Calu3 (cell line): ENCODE data around the gene TWF2. TPM values are rescaled to one million over a fixed set of nuclear protein-coding genes. Genes with fewer than 3 reads are reported as not detected.

Source experiments
- BruUV-seq: library from RNA; stranded (reverse); fragments of 400-500 nt; replicated peaks from 2 replicates; lab custom pipeline; 2021; lab: Mats Ljungman, UMichigan
- CTCF ChIA-PET: fragments of 300-600 bp; sonication (Branson Sonifier 250); formaldehyde crosslinking; loops from one replicate; lab custom pipeline; 2022; ENCODE audit warnings: antibody characterized with exemption; lab: Charles Lee
- DNase-seq: peaks from one replicate; pipeline ENCODE4 v3.0.0; 2022
- H3K27ac Mint-ChIP-seq: one replicate; pipeline ENCODE4 v1.8.0; 2022; ENCODE audit warnings: mixed read lengths; ENCODE audit not compliant: unreplicated experiment
- H3K27me3 Mint-ChIP-seq: one replicate; pipeline ENCODE4 v1.8.0; 2022; ENCODE audit warnings: mixed read lengths; ENCODE audit not compliant: unreplicated experiment
- H3K36me3 Mint-ChIP-seq: one replicate; pipeline ENCODE4 v1.8.0; 2022; ENCODE audit warnings: mild to moderate bottlenecking, moderate library complexity, mixed read lengths; ENCODE audit not compliant: insufficient read depth, unreplicated experiment
- H3K4me1 Mint-ChIP-seq: one replicate; pipeline ENCODE4 v1.8.0; 2022; ENCODE audit warnings: mild to moderate bottlenecking, low read depth, mixed read lengths; ENCODE audit not compliant: unreplicated experiment
- H3K4me3 Mint-ChIP-seq: one replicate; pipeline ENCODE4 v1.8.0; 2022; ENCODE audit warnings: mild to moderate bottlenecking, low read depth, moderate library complexity, mixed read lengths; ENCODE audit not compliant: unreplicated experiment
- H3K9me3 Mint-ChIP-seq: one replicate; pipeline ENCODE4 v1.8.0; 2022; ENCODE audit warnings: low read depth, mixed read lengths; ENCODE audit not compliant: unreplicated experiment
- intact Hi-C: fragments of 100-400 bp; cut with micrococcal nuclease; formaldehyde crosslinking; loops from one replicate; pipeline ENCODE4 v1.10.0; 2022; ENCODE audit not compliant: unreplicated experiment
- total RNA-seq: library from RNA; stranded (reverse); gene quantifications from 2 replicates; pipeline ENCODE4 v1.2.3, GENCODE V29; 2022
- TF ChIP-seq, protein P1 (sequence below): fragments of 200-600 bp; IDR thresholded peaks from one replicate; pipeline ENCODE4 v1.8.0; 2022; ENCODE audit warnings: antibody characterized with exemption; ENCODE audit not compliant: unreplicated experiment

Gene TWF2
- total RNA-seq, 1 experiment from 2014 or later = 49.1 TPM

DNA sequence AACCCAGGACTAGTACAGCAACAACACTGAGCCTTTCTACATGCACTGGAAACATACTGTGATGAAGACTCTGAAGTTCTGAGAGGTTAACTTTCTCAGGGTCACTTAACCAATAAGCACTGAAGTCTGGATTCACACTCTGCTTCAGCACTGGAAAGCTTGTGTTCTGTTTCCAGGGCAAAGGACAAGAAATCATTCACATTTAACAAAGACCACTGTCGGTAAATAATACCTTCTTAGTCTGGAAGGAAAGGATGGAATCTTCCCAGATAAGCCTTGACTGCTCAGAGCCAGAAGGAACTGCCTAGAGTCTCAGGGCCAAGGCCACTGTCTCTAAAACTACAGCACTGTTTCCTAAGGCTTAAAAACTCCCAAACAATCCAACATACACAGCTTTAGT, 44.3 kb upstream of the TWF2 start:
- Mint-ChIP-seq H3K4me1 (peaks cover 49% of the 10 kb centered on the region), H3K4me3 (no peak overlapping the region), H3K36me3 (peaks cover 45% of the 10 kb centered on the region), H3K27ac (peak overlapping the region; percentile 73), H3K27me3 (no peaks in the 10 kb centered on the region), H3K9me3 (no peaks in the 10 kb centered on the region)
- TF ChIP-seq, protein P1, sequence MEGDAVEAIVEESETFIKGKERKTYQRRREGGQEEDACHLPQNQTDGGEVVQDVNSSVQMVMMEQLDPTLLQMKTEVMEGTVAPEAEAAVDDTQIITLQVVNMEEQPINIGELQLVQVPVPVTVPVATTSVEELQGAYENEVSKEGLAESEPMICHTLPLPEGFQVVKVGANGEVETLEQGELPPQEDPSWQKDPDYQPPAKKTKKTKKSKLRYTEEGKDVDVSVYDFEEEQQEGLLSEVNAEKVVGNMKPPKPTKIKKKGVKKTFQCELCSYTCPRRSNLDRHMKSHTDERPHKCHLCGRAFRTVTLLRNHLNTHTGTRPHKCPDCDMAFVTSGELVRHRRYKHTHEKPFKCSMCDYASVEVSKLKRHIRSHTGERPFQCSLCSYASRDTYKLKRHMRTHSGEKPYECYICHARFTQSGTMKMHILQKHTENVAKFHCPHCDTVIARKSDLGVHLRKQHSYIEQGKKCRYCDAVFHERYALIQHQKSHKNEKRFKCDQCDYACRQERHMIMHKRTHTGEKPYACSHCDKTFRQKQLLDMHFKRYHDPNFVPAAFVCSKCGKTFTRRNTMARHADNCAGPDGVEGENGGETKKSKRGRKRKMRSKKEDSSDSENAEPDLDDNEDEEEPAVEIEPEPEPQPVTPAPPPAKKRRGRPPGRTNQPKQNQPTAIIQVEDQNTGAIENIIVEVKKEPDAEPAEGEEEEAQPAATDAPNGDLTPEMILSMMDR = no peak
- intact Hi-C loops = no loop called here
- CTCF ChIA-PET = no interaction called here
- DNase-seq = no peak
- no TSS peak for BruUV-seq

DNA sequence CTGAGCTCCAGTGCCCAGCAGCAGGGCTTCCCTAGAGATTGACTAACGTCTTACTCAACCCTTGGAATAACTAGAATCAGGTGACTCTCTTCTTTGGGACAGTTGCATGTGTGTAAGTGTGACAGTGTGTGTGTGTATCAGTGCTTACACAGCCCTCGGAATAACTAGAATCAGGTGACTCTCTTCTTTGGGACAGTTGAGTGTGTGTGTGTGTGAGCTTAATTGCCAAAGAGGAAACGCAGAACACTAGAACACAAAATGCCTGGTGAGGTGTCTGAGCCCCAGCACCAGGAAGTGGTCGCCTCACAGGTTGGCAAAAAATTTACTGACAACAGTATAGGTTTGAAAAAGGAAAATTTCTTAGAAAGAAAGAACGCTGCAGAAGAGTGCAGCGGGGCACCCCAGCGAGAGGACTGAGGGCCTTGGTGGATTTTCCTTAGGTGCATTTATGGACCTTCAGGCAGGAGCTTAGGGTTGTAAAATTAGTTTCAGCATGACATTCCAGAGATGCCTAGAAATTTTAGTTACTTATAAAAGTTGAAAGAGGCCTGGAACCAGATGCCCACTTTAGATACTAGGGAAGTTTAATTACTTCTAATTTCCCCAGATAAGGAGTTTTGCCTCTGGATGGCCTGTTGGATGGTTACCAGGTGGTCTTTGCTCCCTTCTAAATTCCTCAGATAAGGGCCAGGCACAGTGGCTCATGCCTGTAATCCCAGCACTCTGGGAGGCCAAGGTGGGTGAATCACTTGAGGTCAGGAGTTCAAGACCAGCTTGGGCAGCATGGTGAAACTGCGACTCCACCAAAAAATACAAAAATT, 43.2 kb upstream of the TWF2 start:
- peak overlapping the region; percentile 21 for H3K4me3 Mint-ChIP-seq
- DNase-seq = peak; percentile 37
- no peaks in the 10 kb centered on the region for H3K9me3 Mint-ChIP-seq
- peaks cover 49% of the 10 kb centered on the region for H3K4me1 Mint-ChIP-seq
- H3K36me3 Mint-ChIP-seq = peaks cover 45% of the 10 kb centered on the region
- CTCF ChIA-PET = interaction anchor here (0.5 to 1.6 kb wide), 5 partner anchors 41 to 701 kb away, joined by 3 to 4 read pairs (median 4); no protein-coding TSS in a partner anchor
- no TSS peak for BruUV-seq
- TF ChIP-seq, protein P1 = no peak
- peak overlapping the region; percentile 79 for H3K27ac Mint-ChIP-seq
- intact Hi-C loops = no loop called here
- no peaks in the 10 kb centered on the region for H3K27me3 Mint-ChIP-seq

DNA sequence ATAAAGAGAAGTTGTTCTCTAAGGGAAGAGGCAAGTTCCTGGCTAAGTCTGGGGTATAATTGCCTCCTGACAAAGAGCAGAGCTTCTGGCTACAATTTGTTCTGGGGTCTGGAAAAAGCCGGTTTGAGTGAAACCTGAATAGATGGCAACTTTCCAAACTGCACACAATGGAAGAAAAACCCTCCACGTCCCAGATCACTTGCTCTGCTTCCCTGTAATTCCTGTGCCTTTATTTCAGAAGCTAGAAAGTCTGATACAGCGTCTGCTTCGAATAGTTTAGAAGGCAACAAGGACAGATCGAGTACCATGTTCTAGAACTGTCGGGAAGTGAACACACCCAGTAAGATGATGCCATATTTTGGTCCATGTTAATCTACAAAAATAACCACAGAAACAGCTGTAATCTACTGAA, 41.1 kb upstream of the TWF2 start:
- CTCF ChIA-PET = interaction anchor here (0.7 kb wide), 2 partner anchors 83 to 86 kb away, joined by 3 read pairs; no protein-coding TSS in a partner anchor
- intact Hi-C loops = no loop called here
- Mint-ChIP-seq H3K36me3 (peaks cover 52% of the 10 kb centered on the region), H3K9me3 (no peaks in the 10 kb centered on the region), H3K27ac (peak overlapping the region; percentile 99), H3K27me3 (no peaks in the 10 kb centered on the region), H3K4me1 (peaks cover 48% of the 10 kb centered on the region), H3K4me3 (peak overlapping the region; percentile 99)
- TF ChIP-seq, protein P1 = no peak
- DNase-seq = no peak
- BruUV-seq = no TSS peak

DNA sequence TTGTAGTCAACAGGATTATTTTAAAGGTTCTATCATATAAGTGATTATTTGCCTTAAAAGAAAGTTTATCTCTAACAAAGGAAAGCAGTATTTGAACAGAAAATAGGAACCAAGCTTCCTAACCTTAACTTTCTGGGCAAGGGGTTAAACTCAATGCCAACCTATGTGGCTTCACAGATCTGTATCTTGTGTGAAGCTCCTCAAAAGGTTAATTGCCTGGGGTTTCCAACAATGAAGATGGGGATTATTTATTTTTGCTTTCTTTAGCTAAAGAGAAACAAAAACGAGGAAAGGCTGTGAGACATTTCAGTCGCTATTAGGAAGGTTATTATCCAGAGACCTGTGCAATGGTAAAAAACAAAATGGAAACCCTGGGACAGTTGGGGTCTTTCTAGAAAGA, 40.6 kb upstream of the TWF2 start:
- TSS peak; percentile 63 for BruUV-seq
- H3K27ac Mint-ChIP-seq = peak overlapping the region; percentile 99
- intact Hi-C loops = loop anchor here (5.0 kb wide), 1 partner anchor 42 kb away; the partner anchor contains the start of gene TWF2
- peak overlapping the region; percentile 99 for H3K4me3 Mint-ChIP-seq
- H3K36me3 Mint-ChIP-seq = peaks cover 52% of the 10 kb centered on the region
- no peaks in the 10 kb centered on the region for H3K9me3 Mint-ChIP-seq
- CTCF ChIA-PET = interaction anchor here (1.2 to 1.3 kb wide), 2 partner anchors 10 to 41 kb away, joined by 3 to 9 read pairs; partner anchors contain the start of gene TWF2
- TF ChIP-seq, protein P1 = no peak
- H3K27me3 Mint-ChIP-seq = no peaks in the 10 kb centered on the region
- DNase-seq = no peak
- H3K4me1 Mint-ChIP-seq = peaks cover 45% of the 10 kb centered on the region
